PFSK-1 (cell line): ENCODE data around the gene TMEM11.

Source experiments
- POLR2AphosphoS5 ChIP-seq: IDR thresholded peaks from 2 replicates; pipeline ENCODE4 v1.6.1; 2012; ENCODE audit warnings: low read depth, mild to moderate bottlenecking, control low read depth, low read length, moderate library complexity
- TAF1 ChIP-seq: IDR thresholded peaks from 2 replicates; pipeline ENCODE4 v1.6.1; 2012; ENCODE audit warnings: low read length, control low read depth, borderline replicate concordance; ENCODE audit not compliant: insufficient read depth

GRCh38 chr17:21149621-21150020 is 64.3 kb downstream of the TMEM11 start:
- TF ChIP-seq POLR2AphosphoS5 (no peak), TAF1 (no peak)
